GM12891 (cell line): ENCODE measurements around the gene GSTK1.

Experiments
- DNase-seq: peaks from one replicate; pipeline ENCODE4 v3.0.0; 2011; ENCODE audit warnings: low spot score; ENCODE audit not compliant: insufficient read length
- FAIRE-seq: peaks from 2 replicates; lab custom pipeline; 2011; peaks lifted over from hg19 to GRCh38; lab: Jason Lieb, UNC
- PAX5 ChIP-seq: IDR thresholded peaks from 2 replicates; pipeline ENCODE4 v1.6.1; 2011; ENCODE audit warnings: low read length, moderate library complexity, mild to moderate bottlenecking; ENCODE audit not compliant: insufficient read depth, severe bottlenecking
- POLR2A ChIP-seq: IDR thresholded peaks from 2 replicates; pipeline ENCODE4 v1.6.1; 2011; ENCODE audit warnings: low read depth, low read length, control low read depth
- POLR2AphosphoS5 ChIP-seq: IDR thresholded peaks from 2 replicates; pipeline ENCODE4 v1.6.1; 2011; ENCODE audit warnings: low read depth, low read length, control low read depth
- POU2F2 ChIP-seq: IDR thresholded peaks from 2 replicates; pipeline ENCODE4 v1.6.1; 2011; ENCODE audit warnings: low read depth, mild to moderate bottlenecking, control low read depth, low read length, moderate library complexity
- SPI1 ChIP-seq: IDR thresholded peaks from 2 replicates; pipeline ENCODE4 v1.6.1; 2011; ENCODE audit warnings: low read depth, low read length, control low read depth
- TAF1 ChIP-seq: IDR thresholded peaks from 2 replicates; pipeline ENCODE4 v1.6.1; 2011; ENCODE audit warnings: low read depth, low read length, control low read depth

Gene GSTK1

DNA sequence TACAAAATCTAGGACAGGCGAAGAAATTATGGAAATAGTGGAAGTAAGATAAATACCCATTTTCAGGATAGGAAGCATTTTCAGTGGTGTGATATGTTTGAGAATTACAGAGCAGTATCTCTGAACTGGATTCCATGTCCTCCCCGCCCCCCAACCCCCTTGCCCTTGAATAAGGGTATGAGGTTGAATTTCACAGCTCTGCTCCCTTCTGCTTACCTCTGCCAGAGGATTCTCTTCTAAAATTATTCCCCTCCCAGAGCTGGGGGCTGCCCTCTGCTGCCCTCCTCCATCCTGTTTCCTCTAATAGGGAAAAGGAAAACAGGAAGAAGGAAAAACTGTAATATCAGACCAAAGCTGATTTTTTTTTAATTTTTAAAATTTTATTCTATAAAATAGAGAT, 45.4 kb downstream of the GSTK1 start:
- TF ChIP-seq POLR2A (no peak), POU2F2 (no peak), PAX5 (no peak), SPI1 (no peak), POLR2AphosphoS5 (no peak), TAF1 (no peak)
- DNase-seq (no peak), FAIRE-seq (no peak)

DNA sequence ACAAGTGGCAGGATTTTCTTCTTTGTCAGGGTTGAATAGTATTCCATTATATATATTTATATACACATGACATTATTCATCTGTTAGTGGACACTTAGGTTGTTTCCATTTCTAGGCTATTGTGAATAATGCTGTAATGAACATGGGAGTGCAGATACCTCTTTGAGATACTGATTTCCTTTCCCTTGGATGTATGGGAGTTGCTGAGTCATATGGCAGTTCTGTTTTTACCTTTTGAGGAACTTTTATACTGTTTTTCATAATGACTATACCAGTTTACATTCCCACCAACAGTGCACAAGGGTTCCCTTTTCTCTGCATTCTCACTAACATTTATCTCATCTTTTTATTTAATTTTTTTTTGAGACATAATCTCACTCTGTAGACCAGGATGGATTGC, 50.9 kb downstream of the GSTK1 start:
- FAIRE-seq (no peak), DNase-seq (no peak)
- TF ChIP-seq TAF1 (no peak), PAX5 (no peak), POU2F2 (no peak), POLR2A (no peak), SPI1 (no peak), POLR2AphosphoS5 (no peak)

DNA sequence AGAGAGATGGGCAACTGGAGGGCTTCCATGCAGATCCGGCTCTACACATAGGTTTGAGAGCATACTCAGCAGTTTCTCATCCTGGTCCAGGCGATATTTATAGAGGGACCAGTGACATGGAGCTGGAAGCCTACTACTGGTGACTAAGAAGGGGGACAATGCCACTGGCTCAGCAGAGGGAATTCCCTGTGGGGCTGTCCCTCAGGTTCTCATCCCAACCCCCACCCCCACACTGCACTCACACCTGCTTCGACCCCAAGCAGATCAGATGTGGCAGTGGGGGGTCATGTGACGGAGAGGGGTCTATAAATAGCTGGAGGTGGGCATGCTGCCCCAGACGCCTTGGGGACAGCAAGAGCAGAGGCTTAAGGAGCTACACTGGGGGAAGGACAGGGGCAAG, 52.5 kb downstream of the GSTK1 start, which contains the start of gene CLCN1:
Gene CLCN1, plus strand, starts transcription at position 336 of the 400 bp plus-strand sequence. CDS start 102 bp downstream, outside the sequence.
- TF ChIP-seq POLR2AphosphoS5 (no peak), SPI1 (no peak), PAX5 (no peak), POU2F2 (no peak), TAF1 (no peak), POLR2A (no peak)
- FAIRE-seq (no peak), DNase-seq (no peak)

DNA sequence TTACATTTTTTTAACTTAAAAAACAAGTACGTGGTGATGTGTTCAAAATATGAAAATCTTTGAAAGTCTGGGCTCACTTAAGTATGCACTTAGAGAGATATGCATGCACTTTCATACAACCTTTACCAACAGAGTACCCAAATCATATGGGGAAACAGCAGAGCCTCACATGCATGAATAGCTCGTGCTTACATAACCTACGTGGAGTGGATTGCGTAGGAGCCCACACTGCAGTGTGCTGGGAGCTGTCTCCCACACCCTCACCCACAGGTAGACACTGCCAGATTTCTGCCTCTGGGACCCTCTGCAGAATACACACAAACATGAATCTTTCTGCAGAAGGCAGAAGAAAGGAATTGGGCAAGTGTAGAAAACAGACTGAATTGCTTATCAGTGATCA, 53.3 kb downstream of the GSTK1 start:
- TF ChIP-seq SPI1 (no peak), POLR2AphosphoS5 (no peak), PAX5 (no peak), POLR2A (no peak), POU2F2 (no peak), TAF1 (no peak)
- FAIRE-seq (no peak), DNase-seq (no peak)

DNA sequence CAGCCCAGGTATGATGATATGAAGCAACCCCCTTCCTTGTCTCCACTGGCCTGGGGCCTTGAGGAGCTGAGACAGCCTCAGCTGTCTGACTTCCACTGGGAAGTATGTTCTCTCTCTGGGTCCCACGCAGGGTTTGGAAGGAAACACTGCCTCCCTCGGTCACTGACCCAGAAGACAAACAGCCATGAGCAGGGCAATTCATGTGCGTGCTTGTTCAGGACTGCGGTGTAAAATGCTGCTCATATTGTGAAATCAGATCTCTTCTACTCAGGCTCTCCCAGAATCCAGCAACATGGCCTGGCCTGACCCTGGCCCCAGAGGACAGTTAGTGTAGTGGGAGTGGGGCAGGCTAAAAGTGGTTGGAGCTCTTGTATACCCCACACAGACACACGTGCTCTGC, 55.4 kb downstream of the GSTK1 start:
- TF ChIP-seq TAF1 (no peak), POLR2A (no peak), SPI1 (no peak), PAX5 (no peak), POU2F2 (no peak), POLR2AphosphoS5 (no peak)
- no peak for FAIRE-seq
- DNase-seq: no peak
